ENCODE data around the gene PRRX2.

PRRX2 gene

DNA sequence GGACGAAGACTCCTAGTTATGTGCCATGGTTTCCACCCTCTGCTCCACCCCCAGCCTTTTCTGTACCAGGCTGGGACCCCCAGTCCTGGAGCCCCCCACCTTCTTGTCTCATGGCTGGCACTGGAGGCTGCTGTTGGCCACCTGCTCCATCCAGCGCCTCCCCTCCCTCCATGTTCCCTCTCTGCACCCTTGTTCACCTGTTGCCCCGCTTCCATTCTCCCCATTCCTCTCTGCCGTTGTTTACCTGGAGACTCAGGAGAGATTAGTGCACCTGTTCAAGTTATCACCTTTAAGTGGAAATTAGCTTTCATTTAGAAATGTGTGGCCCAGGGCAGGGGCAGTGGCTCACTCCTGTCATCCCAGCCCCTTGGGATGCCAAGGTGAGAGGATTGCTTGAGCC is 32.2 kb upstream of the PRRX2 start:
- POLR2A ChIA-PET, result no interaction called here
- Histone ChIP-seq H3K36me3 (ENCODE audit: control insufficient read depth in 2 of 2, insufficient read depth in 1 of 2, low read length in 2 of 2) (peaks cover 4 to 93% of the 10 kb centered on the region in 2 experiments; a peak in 2 of 3 replicates), H3K4me1 (ENCODE audit: control insufficient read depth, insufficient read depth, low read length) (no peaks in the 10 kb centered on the region; the same call in 1 of the 2 replicates), H3K27ac (ENCODE audit: extremely low read depth, low read depth, low read length) (no peak overlapping the region), H3K4me3 (ENCODE audit: low read depth, low read length) (no peak overlapping the region), H3K9me3 (ENCODE audit: control insufficient read depth, insufficient read depth, low read depth, low read length) (no peaks in the 10 kb centered on the region)
- CTCF ChIA-PET, result interaction anchor here (0.6 to 23.4 kb wide), 6 partner anchors 8 to 498 kb away, joined by 3 to 507 read pairs (median 6); no protein-coding TSS in a partner anchor
- TF ChIP-seq ZNF426 (tag by site-specific recombination; IDR thresholded peaks at IDR 0.05) (no peak), ZNF473 (tag by site-specific recombination; IDR thresholded peaks at IDR 0.05) (no peak), ZNF621 (tag by site-specific recombination; IDR thresholded peaks at IDR 0.05) (no peak), SCRT1 (tag by site-specific recombination; IDR thresholded peaks at IDR 0.05; ENCODE audit: borderline replicate concordance) (peak; percentile 64; the same call in 1 of the 2 replicates), SCRT2 (tag by site-specific recombination; IDR thresholded peaks at IDR 0.05) (peak; percentile 83), ZBTB21 (tag by site-specific recombination; IDR thresholded peaks at IDR 0.05) (no peak), EGR2 (tag by site-specific recombination; IDR thresholded peaks at IDR 0.05; ENCODE audit: low read depth) (no peak)

DNA sequence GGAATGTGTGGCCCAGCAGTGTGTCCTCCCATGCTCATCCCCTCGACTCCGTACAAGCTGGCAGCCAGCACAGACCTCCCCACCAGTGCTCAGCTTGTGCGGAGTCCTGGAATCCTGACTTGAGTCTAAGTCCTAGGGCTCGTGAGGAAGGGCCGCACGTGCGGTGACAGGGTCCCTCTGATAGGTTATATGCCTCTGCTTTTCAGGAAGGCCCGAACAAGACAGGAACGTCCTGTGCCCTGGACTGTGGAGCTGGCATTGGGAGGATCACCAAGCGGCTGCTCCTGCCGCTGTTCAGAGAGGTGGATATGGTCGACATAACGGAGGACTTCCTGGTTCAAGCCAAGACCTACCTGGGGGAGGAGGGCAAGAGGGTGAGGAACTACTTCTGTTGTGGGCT is 31.6 kb upstream of the PRRX2 start:
- ChIA-PET POLR2A (no interaction called here), CTCF (interaction anchor here (0.9 to 23.4 kb wide), 4 partner anchors 9 to 499 kb away, joined by 3 to 507 read pairs (median 4); no protein-coding TSS in a partner anchor)
- Histone ChIP-seq H3K4me1 (ENCODE audit: control insufficient read depth, insufficient read depth, low read length) (no peaks in the 10 kb centered on the region; the same call in 1 of the 2 replicates), H3K36me3 (ENCODE audit: control insufficient read depth in 2 of 2, insufficient read depth in 1 of 2, low read length in 2 of 2) (peaks cover 4 to 93% of the 10 kb centered on the region in 2 experiments; a peak in 2 of 3 replicates), H3K9me3 (ENCODE audit: control insufficient read depth, insufficient read depth, low read depth, low read length) (no peaks in the 10 kb centered on the region), H3K4me3 (ENCODE audit: low read depth, low read length) (no peak overlapping the region), H3K27ac (ENCODE audit: extremely low read depth, low read depth, low read length) (no peak overlapping the region)
- no peak for TF ChIP-seq ZNF785 (tag by site-specific recombination; IDR thresholded peaks at IDR 0.05)
- peak; percentile 73; the same call in 1 of the 2 replicates for TF ChIP-seq ZNF600 (tag by site-specific recombination; IDR thresholded peaks at IDR 0.05)

DNA sequence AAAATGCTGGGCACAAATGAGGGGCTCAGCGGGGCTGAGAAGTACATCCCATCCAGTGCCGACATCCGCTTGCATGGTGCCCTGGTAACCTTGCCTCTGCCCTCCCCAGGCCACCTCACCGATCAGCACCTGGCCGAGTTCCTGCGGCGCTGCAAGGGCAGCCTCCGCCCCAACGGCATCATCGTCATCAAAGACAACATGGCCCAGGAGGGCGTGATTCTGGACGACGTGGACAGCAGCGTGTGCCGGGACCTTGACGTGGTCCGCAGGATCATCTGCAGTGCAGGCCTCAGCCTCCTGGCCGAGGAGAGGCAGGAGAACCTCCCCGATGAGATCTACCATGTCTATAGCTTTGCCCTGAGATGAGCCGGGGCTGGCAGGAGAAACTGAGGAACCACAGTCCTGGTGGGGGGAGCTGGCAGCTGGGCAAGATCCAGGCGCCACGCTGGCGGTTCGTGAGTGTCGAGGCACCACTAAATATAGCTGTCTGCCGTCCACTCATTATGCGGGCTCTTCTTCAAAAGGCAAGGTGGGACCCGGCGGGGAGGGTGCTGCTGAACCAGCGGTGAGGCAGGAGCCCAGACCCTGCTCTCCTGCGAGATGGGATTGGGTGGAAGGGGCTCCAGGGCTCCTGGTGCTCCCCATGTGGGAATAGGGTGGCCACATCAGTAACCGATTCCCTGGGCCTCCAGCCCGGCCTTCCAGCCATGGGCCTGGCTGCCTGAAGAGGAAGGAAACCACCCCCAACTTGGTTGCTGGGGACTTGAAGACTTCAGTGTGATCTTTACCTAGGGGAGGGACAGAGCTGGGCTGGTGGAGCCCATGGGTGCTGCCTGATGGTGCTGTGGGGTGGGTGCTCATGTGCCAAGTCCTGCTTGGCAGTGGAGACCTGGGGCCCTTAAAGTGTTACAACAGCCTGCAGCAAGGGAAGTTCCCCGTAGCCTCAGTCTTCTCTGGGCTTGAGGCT is 30.1 kb upstream of the PRRX2 start:
- Histone ChIP-seq H3K9me3 (ENCODE audit: control insufficient read depth, insufficient read depth, low read depth, low read length) (no peaks in the 10 kb centered on the region), H3K36me3 (ENCODE audit: control insufficient read depth in 2 of 2, insufficient read depth in 1 of 2, low read length in 2 of 2) (peaks cover 4 to 92% of the 10 kb centered on the region in 2 experiments; a peak in 2 of 3 replicates), H3K4me1 (ENCODE audit: control insufficient read depth, insufficient read depth, low read length) (peaks cover 9% of the 10 kb centered on the region), H3K4me3 (ENCODE audit: low read depth, low read length) (no peak overlapping the region), H3K27ac (ENCODE audit: extremely low read depth, low read depth, low read length) (no peak overlapping the region)
- POLR2A ChIA-PET, result interaction anchor here (0.5 to 5.5 kb wide), 4 partner anchors 9 to 309 kb away, joined by 4 to 57 read pairs (median 5); partner anchors contain the start of gene NTMT1
- no peak for TF ChIP-seq TRIM28 (IDR thresholded peaks at IDR 0.05; ENCODE audit: borderline replicate concordance, low read length)
- no peak for TF ChIP-seq SP2 (tag by site-specific recombination; IDR thresholded peaks at IDR 0.05)
- TF ChIP-seq KLF9 (tag by site-specific recombination; IDR thresholded peaks at IDR 0.05; ENCODE audit: low read depth), result no peak
- TF ChIP-seq, protein P1, sequence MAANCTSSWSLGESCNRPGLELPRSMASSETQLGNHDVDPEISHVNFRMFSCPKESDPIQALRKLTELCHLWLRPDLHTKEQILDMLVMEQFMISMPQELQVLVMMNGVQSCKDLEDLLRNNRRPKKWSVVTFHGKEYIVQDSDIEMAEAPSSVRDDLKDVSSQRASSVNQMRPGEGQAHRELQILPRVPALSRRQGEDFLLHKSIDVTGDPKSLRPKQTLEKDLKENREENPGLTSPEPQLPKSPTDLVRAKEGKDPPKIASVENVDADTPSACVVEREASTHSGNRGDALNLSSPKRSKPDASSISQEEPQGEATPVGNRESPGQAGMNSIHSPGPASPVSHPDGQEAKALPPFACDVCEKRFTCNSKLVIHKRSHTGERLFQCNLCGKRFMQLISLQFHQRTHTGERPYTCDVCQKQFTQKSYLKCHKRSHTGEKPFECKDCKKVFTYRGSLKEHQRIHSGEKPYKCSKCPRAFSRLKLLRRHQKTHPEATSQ (tag by site-specific recombination; IDR thresholded peaks at IDR 0.05), result no peak
- no peak for TF ChIP-seq YY1 (tag by site-specific recombination; IDR thresholded peaks at IDR 0.05)
- TF ChIP-seq ZFP69B (tag by site-specific recombination; IDR thresholded peaks at IDR 0.05), result peak; percentile 69
- no peak for TF ChIP-seq ZFHX2 (tag by site-specific recombination; conservative IDR thresholded peaks at IDR 0.05)
- TF ChIP-seq, protein P2, sequence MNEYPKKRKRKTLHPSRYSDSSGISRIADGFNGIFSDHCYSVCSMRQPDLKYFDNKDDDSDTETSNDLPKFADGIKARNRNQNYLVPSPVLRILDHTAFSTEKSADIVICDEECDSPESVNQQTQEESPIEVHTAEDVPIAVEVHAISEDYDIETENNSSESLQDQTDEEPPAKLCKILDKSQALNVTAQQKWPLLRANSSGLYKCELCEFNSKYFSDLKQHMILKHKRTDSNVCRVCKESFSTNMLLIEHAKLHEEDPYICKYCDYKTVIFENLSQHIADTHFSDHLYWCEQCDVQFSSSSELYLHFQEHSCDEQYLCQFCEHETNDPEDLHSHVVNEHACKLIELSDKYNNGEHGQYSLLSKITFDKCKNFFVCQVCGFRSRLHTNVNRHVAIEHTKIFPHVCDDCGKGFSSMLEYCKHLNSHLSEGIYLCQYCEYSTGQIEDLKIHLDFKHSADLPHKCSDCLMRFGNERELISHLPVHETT (tag by site-specific recombination; IDR thresholded peaks at IDR 0.05), result no peak
- TF ChIP-seq ZNF530 (tag by site-specific recombination; IDR thresholded peaks at IDR 0.05; ENCODE audit: low read depth), result no peak
- TF ChIP-seq ZNF768 (tag by site-specific recombination; IDR thresholded peaks at IDR 0.05), result no peak
- TF ChIP-seq ZNF776 (tag by site-specific recombination; IDR thresholded peaks at IDR 0.05; ENCODE audit: borderline replicate concordance), result no peak
- no peak for TF ChIP-seq ZNF660 (tag by site-specific recombination; IDR thresholded peaks at IDR 0.05)
- TF ChIP-seq ZNF571 (tag by site-specific recombination; IDR thresholded peaks at IDR 0.05), result no peak
- no peak for TF ChIP-seq ZFP3 (tag by site-specific recombination; IDR thresholded peaks at IDR 0.05; ENCODE audit: low read depth)
- TF ChIP-seq, protein P3, sequence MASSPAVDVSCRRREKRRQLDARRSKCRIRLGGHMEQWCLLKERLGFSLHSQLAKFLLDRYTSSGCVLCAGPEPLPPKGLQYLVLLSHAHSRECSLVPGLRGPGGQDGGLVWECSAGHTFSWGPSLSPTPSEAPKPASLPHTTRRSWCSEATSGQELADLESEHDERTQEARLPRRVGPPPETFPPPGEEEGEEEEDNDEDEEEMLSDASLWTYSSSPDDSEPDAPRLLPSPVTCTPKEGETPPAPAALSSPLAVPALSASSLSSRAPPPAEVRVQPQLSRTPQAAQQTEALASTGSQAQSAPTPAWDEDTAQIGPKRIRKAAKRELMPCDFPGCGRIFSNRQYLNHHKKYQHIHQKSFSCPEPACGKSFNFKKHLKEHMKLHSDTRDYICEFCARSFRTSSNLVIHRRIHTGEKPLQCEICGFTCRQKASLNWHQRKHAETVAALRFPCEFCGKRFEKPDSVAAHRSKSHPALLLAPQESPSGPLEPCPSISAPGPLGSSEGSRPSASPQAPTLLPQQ (tag by site-specific recombination; IDR thresholded peaks at IDR 0.05), result peak; percentile 76
- CTCF ChIA-PET, result interaction anchor here (0.8 to 1.0 kb wide), 2 partner anchors 10 to 11 kb away, joined by 3 to 4 read pairs; partner anchors contain the start of gene NTMT1

All from HEK293 (cell line).